ACC112 (cell line): ENCODE results near the gene IRF6.

Experiments
- H2AFZ ChIP-seq: fragments of 200-600 bp; sonication (generic); one replicate; pipeline ENCODE4 v1.6.0; 2017; ENCODE audit warnings: antibody characterized with exemption, low read length; ENCODE audit not compliant: unreplicated experiment
- H3K27ac ChIP-seq: fragments of 200-600 bp; sonication (generic); 2 replicates; pipeline ENCODE4 v1.5.1; 2014; ENCODE audit warnings: low read depth, mild to moderate bottlenecking, antibody characterized with exemption, low read length, moderate library complexity
- H3K27me3 ChIP-seq: fragments of 200-600 bp; sonication (generic); 2 replicates; pipeline ENCODE4 v1.6.1; 2014; ENCODE audit warnings: mild to moderate bottlenecking, antibody characterized with exemption, low read length, moderate library complexity, mixed read lengths; ENCODE audit not compliant: insufficient read depth
- H3K36me3 ChIP-seq: fragments of 200-600 bp; sonication (generic); 2 replicates; pipeline ENCODE4 v1.6.1; 2016; ENCODE audit warnings: mild to moderate bottlenecking, antibody characterized with exemption, low read length, moderate library complexity, mixed read lengths; ENCODE audit not compliant: insufficient read depth
- H3K4me1 ChIP-seq: fragments of 200-600 bp; sonication (generic); one replicate; pipeline ENCODE4 v1.6.1; 2016; ENCODE audit warnings: low read length, mixed read lengths; ENCODE audit not compliant: insufficient read depth, unreplicated experiment, control insufficient read depth
- H3K4me3 ChIP-seq: fragments of 200-600 bp; sonication (generic); 2 replicates; pipeline ENCODE4 v1.5.1; 2014; ENCODE audit warnings: mild to moderate bottlenecking, low read depth, low read length
- H3K79me2 ChIP-seq: fragments of 200-600 bp; sonication (generic); one replicate; pipeline ENCODE4 v1.6.0; 2016; ENCODE audit warnings: low read length; ENCODE audit not compliant: control insufficient read depth, unreplicated experiment, insufficient read depth

The IRF6 gene

GRCh38 chr1:209761011-209761635 lies 44.8 kb downstream of the IRF6 start:
- Histone ChIP-seq H3K36me3 (no peaks in the 10 kb centered on the region), H3K27ac (no peak overlapping the region), H3K27me3 (peaks cover 7% of the 10 kb centered on the region; the same call in 1 of the 2 replicates), H3K4me3 (no peak overlapping the region), H3K79me2 (no peaks in the 10 kb centered on the region), H3K4me1 (peaks cover 4% of the 10 kb centered on the region), H2AFZ (no peak overlapping the region)

DNA sequence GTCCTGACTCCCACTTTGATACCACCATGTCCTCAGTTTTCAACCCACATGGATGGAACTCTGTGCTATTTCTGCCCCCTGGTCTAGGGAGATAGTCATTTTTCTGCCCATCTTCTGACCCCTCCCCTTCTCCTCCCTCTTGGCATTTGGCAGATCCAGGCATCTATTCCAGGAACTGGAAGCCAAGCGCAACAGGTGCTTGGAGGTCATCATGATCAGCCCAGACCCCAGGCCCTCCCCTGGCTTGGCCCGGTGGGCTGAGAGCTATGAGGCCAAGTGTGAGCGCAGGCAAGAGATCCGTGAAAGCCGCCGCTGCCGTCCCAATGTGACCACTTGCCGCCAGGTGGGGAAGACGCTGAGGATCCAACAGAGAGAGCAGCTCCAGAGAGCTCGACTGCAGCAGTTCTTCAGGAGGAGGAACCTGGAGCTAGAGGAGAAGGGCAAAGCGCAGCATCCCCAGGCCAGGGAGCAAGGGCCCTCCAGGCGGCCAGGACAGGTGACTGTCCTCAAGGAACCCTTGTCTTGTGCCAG lies 46.0 kb downstream of the IRF6 start:
- Histone ChIP-seq H3K4me3 (no peak overlapping the region), H3K27ac (no peak overlapping the region), H3K4me1 (peaks cover 4% of the 10 kb centered on the region), H3K79me2 (no peaks in the 10 kb centered on the region), H2AFZ (no peak overlapping the region), H3K36me3 (no peaks in the 10 kb centered on the region), H3K27me3 (peaks cover 7% of the 10 kb centered on the region; the same call in 1 of the 2 replicates)

DNA sequence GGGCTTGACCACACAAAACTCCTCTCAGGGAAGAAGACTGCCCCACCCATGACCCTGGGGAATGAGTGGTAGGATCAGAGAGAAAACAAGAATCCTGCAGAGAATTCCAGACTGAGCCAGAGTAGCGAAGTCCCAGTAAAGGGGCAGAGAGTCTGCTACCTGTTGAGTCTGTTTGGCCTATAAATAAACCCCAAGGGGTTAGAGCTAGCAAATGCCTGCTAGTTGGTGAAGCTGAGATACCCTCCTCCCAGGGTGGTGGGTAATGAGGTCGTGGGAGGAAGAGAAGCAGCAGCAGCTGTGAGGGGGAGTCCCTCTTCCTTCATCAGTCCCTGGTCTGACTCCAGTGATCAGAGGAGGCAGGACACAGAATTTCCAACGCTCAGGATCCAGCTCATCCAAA lies 47.5 kb downstream of the IRF6 start:
- peaks cover 4% of the 10 kb centered on the region for H3K4me1 ChIP-seq
- H2AFZ ChIP-seq = no peak overlapping the region
- no peak overlapping the region for H3K27ac ChIP-seq
- no peak overlapping the region for H3K4me3 ChIP-seq
- no peaks in the 10 kb centered on the region for H3K79me2 ChIP-seq
- peaks cover 7% of the 10 kb centered on the region; the same call in 1 of the 2 replicates for H3K27me3 ChIP-seq
- no peaks in the 10 kb centered on the region for H3K36me3 ChIP-seq

- Histone ChIP-seq H3K27me3 (peaks cover 7% of the 10 kb centered on the region; the same call in 1 of the 2 replicates), H2AFZ (no peak overlapping the region), H3K36me3 (no peaks in the 10 kb centered on the region), H3K79me2 (no peaks in the 10 kb centered on the region), H3K4me3 (no peak overlapping the region), H3K4me1 (peaks cover 4% of the 10 kb centered on the region), H3K27ac (no peak overlapping the region)
These were observed 49.1 kb downstream of the IRF6 start for GRCh38 chr1:209756615-209757445.

- Histone ChIP-seq H2AFZ (no peak within 1 kb of the TSS), H3K27me3 (peaks cover 7% of the 10 kb centered on the region; the same call in 1 of the 2 replicates), H3K36me3 (no peaks in the 10 kb centered on the region), H3K4me1 (peaks cover under 1% of the 10 kb centered on the region), H3K4me3 (no peak within 1 kb of the TSS), H3K79me2 (no peaks in the 10 kb centered on the region), H3K27ac (no peak within 1 kb of the TSS)
These were observed 49.9 kb downstream of the IRF6 start, which contains the start of gene TRAF3IP3 for GRCh38 chr1:209755926-209756614. TRAF3IP3 (plus strand) TSS chr1:209756053; CDS start chr1:209760040, 3,987 bp downstream.

GRCh38 chr1:209755256-209755655 lies 50.7 kb downstream of the IRF6 start:
- no peaks in the 10 kb centered on the region for H3K36me3 ChIP-seq
- H3K79me2 ChIP-seq = no peaks in the 10 kb centered on the region
- H3K27ac ChIP-seq = no peak overlapping the region
- H3K4me1 ChIP-seq = no peaks in the 10 kb centered on the region
- no peak overlapping the region for H2AFZ ChIP-seq
- no peak overlapping the region for H3K4me3 ChIP-seq
- H3K27me3 ChIP-seq = peaks cover 7% of the 10 kb centered on the region; the same call in 1 of the 2 replicates

DNA sequence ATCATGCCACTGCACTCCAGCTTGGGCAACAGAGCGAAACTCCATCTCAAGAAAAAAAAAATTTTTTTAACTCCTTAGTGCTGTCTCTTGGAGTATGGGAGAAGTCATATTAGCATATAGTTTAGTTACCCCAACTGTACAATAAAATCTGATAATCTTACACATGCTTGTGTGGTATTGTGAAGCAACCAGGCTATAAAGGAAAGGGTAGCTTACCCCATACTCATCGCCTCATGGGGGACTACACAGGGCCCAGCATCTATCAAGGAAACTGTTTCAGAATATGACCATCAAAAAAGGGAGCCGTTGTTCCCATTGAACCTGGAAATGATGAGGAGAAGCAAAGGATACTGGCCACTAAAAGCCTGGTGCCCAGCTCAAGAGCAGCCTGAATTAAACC lies 53.1 kb downstream of the IRF6 start:
- Histone ChIP-seq H3K4me3 (no peak overlapping the region), H3K27ac (no peak overlapping the region), H3K4me1 (peaks cover 4% of the 10 kb centered on the region), H3K79me2 (no peaks in the 10 kb centered on the region), H2AFZ (no peak overlapping the region), H3K27me3 (peaks cover 7% of the 10 kb centered on the region; the same call in 1 of the 2 replicates), H3K36me3 (no peaks in the 10 kb centered on the region)

DNA sequence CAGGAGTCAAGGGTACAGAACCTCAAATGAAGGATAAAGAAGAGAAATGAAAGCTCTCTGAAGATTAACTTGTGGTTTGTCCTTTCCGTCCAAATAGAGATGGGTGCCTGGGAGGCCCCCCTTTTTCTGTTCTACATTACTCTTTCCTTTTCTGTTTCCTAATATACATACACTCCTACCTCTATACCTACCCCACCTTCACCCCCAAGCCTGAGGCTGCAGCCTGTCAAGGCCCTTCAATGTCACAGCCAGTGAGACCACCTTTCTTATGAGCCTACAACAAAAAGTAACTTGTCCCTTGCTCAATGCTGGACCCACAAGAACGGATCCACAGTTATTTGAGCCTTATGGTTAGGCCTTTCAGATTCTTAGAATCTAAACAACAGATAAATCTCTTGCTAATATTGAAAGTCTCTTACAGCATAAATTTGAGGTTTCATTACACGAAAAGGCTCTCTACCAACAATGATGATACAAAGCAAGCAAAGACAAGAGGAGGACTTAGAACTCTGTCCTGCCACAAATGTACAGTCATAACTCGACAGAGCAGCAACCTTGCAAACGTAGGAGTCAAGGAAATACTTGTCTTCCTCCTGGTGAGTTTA lies 54.2 kb downstream of the IRF6 start:
- H3K79me2 ChIP-seq = no peaks in the 10 kb centered on the region
- no peaks in the 10 kb centered on the region for H3K36me3 ChIP-seq
- H3K27ac ChIP-seq = no peak overlapping the region
- no peak overlapping the region for H3K4me3 ChIP-seq
- no peaks in the 10 kb centered on the region for H3K27me3 ChIP-seq
- H2AFZ ChIP-seq = no peak overlapping the region
- peaks cover 7% of the 10 kb centered on the region for H3K4me1 ChIP-seq

GRCh38 chr1:209749670-209750323 lies 56.1 kb downstream of the IRF6 start:
- H3K4me3 ChIP-seq = no peak overlapping the region
- no peaks in the 10 kb centered on the region for H3K27me3 ChIP-seq
- no peaks in the 10 kb centered on the region for H3K36me3 ChIP-seq
- no peak overlapping the region for H3K27ac ChIP-seq
- no peaks in the 10 kb centered on the region for H3K79me2 ChIP-seq
- peaks cover 9% of the 10 kb centered on the region for H3K4me1 ChIP-seq
- H2AFZ ChIP-seq = no peak overlapping the region

GRCh38 chr1:209749205-209749604 lies 56.7 kb downstream of the IRF6 start:
- Histone ChIP-seq H3K36me3 (no peaks in the 10 kb centered on the region), H2AFZ (no peak overlapping the region), H3K4me3 (no peak overlapping the region), H3K79me2 (no peaks in the 10 kb centered on the region), H3K27ac (no peak overlapping the region), H3K27me3 (no peaks in the 10 kb centered on the region), H3K4me1 (peaks cover 9% of the 10 kb centered on the region)
